DND-41 (cell line): ENCODE results near the gene TRPM3.

Experiments
- ATAC-seq: fragments of 200-7000 bp; cut with Tn5 transposase; 3 replicates; pipeline ENCODE4 v1.9.1; 2021; ENCODE audit warnings: low read depth; ENCODE audit not compliant: insufficient read depth
- DNase-seq: peaks from one replicate; pipeline ENCODE4 v3.0.0-alpha.2; 2020
- H2AFZ ChIP-seq: 2 replicates; pipeline ENCODE4 v1.6.0; 2012; ENCODE audit warnings: low read depth, low read length
- H3K27ac ChIP-seq: 2 replicates; pipeline ENCODE4 v1.5.1; 2012; ENCODE audit warnings: low read length, inconsistent platforms
- H3K27me3 ChIP-seq: fragments of 200-600 bp; sonication (generic); 2 replicates; pipeline ENCODE4 v1.6.0; 2012; ENCODE audit warnings: low read length, mild to moderate bottlenecking, inconsistent platforms; ENCODE audit not compliant: insufficient read depth, poor library complexity
- H3K36me3 ChIP-seq: 2 replicates; pipeline ENCODE4 v1.5.1; 2012; ENCODE audit warnings: low read length, inconsistent platforms; ENCODE audit not compliant: insufficient read depth
- H3K4me1 ChIP-seq: 2 replicates; pipeline ENCODE4 v1.5.1; 2012; ENCODE audit warnings: mild to moderate bottlenecking, low read length; ENCODE audit not compliant: insufficient read depth
- H3K4me2 ChIP-seq: 2 replicates; pipeline ENCODE4 v1.6.0; 2012; ENCODE audit warnings: mild to moderate bottlenecking, moderate library complexity, low read length, inconsistent platforms; ENCODE audit not compliant: insufficient read depth
- H3K4me3 ChIP-seq, 2 experiments: fragments of 200-600 bp in 1 of 2; shearing (Covaris generic) in 1 of 2; 2 replicates each; pipeline ENCODE4 v1.5.1; 2012 to 2016; ENCODE audit warnings: inconsistent platforms in 2 of 2, low read length in 2 of 2, mild to moderate bottlenecking in 2 of 2, low read depth in 1 of 2, moderate library complexity in 1 of 2
- H3K79me2 ChIP-seq: 2 replicates; pipeline ENCODE4 v1.6.0; 2012; ENCODE audit warnings: low read length, inconsistent platforms; ENCODE audit not compliant: insufficient read depth
- H3K9ac ChIP-seq: 2 replicates; pipeline ENCODE4 v1.6.0; 2012; ENCODE audit warnings: low read depth, mild to moderate bottlenecking, inconsistent platforms, low read length, moderate library complexity
- H3K9me3 ChIP-seq: 2 replicates; pipeline ENCODE4 v1.5.1; 2012; ENCODE audit warnings: low read length, moderate library complexity, mild to moderate bottlenecking, inconsistent platforms; ENCODE audit not compliant: insufficient read depth, severe bottlenecking
- H4K20me1 ChIP-seq: 2 replicates; pipeline ENCODE4 v1.6.0; 2012; ENCODE audit warnings: low read length; ENCODE audit not compliant: insufficient read depth
- CTCF ChIP-seq: IDR thresholded peaks from 2 replicates; pipeline ENCODE4 v1.5.1; 2012; ENCODE audit warnings: borderline replicate concordance, low read length, moderate library complexity, mild to moderate bottlenecking; ENCODE audit not compliant: poor library complexity, severe bottlenecking; ENCODE audit errors: extremely low read depth
- EZH2 ChIP-seq: IDR thresholded peaks from 3 replicates; pipeline ENCODE4 v1.6.1; 2012; ENCODE audit warnings: borderline replicate concordance, low read depth, mild to moderate bottlenecking, moderate library complexity, low read length, inconsistent platforms; ENCODE audit not compliant: severe bottlenecking

TRPM3 gene

DNA sequence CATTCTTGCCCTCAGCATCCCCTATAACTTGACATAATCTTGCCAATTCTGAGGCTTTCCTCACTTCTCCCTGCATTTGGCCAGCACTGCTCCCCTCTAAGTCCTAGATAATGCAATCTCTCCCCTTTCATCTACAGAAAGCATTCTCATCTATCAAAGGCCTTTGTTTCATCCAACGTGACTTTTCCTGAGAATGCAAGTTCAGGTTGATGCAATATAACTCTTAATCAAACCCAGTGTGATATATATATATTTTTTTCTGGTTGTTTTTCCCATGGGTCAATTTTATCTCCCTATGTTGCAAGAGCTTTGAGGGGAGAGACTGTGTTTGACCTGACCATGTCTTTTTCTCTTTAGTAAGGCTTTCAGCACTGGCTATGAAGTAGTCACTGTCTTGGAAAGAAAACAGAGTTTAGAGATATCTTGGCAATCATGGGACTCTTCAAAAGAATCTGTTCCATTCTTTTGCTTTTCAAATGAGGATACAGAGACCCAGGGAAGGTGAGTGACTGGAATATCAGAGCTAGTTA is 268.6 kb downstream of the TRPM3 start:
- Histone ChIP-seq H3K79me2 (no peaks in the 10 kb centered on the region), H3K4me3 (no peak overlapping the region), H3K9ac (no peak overlapping the region), H3K27ac (no peak overlapping the region), H3K9me3 (no peaks in the 10 kb centered on the region), H2AFZ (no peak overlapping the region), H3K36me3 (no peaks in the 10 kb centered on the region), H4K20me1 (no peaks in the 10 kb centered on the region), H3K4me2 (no peak overlapping the region), H3K27me3 (no peaks in the 10 kb centered on the region), H3K4me1 (no peaks in the 10 kb centered on the region)
- ATAC-seq (no peak), DNase-seq (no peak)
- no peak for TF ChIP-seq EZH2
- TF ChIP-seq CTCF = no peak

DNA sequence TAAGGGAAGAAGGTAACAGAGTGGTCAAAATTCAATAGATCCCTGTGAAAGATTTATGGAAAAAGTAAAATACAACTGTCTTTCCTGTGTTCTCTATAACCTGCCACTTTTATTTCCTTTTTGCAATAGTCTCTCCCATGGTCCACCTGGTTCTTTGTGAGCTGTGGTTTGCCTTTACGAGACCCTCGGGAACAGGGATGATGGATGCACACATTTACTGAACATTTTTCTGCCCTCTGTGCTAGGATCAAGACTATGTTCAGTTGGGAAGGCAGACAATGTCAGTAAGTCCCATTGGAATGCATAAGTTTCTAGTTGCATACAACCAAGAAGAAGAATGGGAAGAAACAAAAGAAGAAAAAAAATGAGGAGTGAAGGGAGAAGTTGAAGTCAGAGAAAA is 281.2 kb downstream of the TRPM3 start:
- Histone ChIP-seq H3K36me3 (no peaks in the 10 kb centered on the region), H3K27ac (no peak overlapping the region), H3K79me2 (no peaks in the 10 kb centered on the region), H4K20me1 (no peaks in the 10 kb centered on the region), H3K4me1 (no peaks in the 10 kb centered on the region), H3K9me3 (no peaks in the 10 kb centered on the region), H2AFZ (no peak overlapping the region), H3K4me2 (no peak overlapping the region), H3K4me3 (no peak overlapping the region), H3K9ac (no peak overlapping the region), H3K27me3 (no peaks in the 10 kb centered on the region)
- DNase-seq = no peak
- ATAC-seq = no peak
- no peak for TF ChIP-seq CTCF
- TF ChIP-seq EZH2 = no peak

DNA sequence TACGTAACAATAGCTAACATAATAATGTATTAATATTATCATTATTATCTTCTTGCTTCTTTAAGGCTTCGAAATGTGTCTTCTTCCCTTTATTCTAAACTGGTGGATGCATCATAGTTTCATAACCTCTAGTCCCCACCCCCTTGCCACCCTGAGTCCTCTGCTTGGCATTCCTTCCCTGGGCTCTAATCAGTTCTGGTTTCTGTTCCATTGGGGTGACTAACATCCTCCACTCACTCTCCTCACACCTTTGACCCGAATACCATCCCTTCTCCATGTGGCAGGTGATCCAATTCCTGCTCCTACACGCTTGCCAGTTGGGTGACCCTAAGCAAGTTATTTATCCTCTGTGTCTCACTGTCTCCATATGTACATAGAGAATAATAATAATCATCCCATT is 286.1 kb downstream of the TRPM3 start:
- TF ChIP-seq CTCF (no peak), EZH2 (no peak)
- Histone ChIP-seq H4K20me1 (no peaks in the 10 kb centered on the region), H3K9ac (no peak overlapping the region), H3K9me3 (no peaks in the 10 kb centered on the region), H3K27ac (no peak overlapping the region), H3K36me3 (no peaks in the 10 kb centered on the region), H3K4me1 (no peaks in the 10 kb centered on the region), H3K79me2 (no peaks in the 10 kb centered on the region), H3K4me3 (no peak overlapping the region), H2AFZ (no peak overlapping the region), H3K27me3 (no peaks in the 10 kb centered on the region), H3K4me2 (no peak overlapping the region)
- DNase-seq (no peak), ATAC-seq (no peak)

DNA sequence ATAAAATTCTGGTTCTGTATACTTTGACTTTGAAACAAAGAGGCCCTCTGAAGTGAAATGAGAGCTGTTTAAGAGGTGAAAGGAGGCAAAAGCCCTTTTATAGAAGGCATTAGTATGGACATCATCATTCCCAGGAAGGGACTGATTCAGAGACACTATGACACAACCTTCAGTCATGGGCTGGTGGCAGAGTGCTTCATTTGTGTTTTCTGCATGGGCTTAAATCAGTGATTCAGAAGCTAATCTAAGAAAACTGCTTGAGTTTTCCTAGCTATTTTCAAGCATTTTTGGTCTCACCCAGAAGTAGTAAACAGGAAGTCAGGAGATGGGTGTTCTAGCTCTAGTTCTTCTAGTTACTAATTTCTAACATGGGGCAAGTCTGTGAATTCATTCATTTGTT is 288.9 kb downstream of the TRPM3 start:
- ATAC-seq = no peak
- Histone ChIP-seq H3K27me3 (no peaks in the 10 kb centered on the region), H3K36me3 (no peaks in the 10 kb centered on the region), H4K20me1 (no peaks in the 10 kb centered on the region), H2AFZ (no peak overlapping the region), H3K9me3 (no peaks in the 10 kb centered on the region), H3K79me2 (no peaks in the 10 kb centered on the region), H3K4me1 (no peaks in the 10 kb centered on the region), H3K4me2 (no peak overlapping the region), H3K9ac (no peak overlapping the region), H3K4me3 (no peak overlapping the region), H3K27ac (no peak overlapping the region)
- TF ChIP-seq CTCF (no peak), EZH2 (no peak)
- DNase-seq = no peak
